HG03354 (cell line): ENCODE measurements around the gene CTNND1.

Experiments used
- ATAC-seq: cut with Tn5 transposase; IDR thresholded peaks from one replicate; pipeline ENCODE4 v1.9.1; 2021; ENCODE audit warnings: mild to moderate bottlenecking; ENCODE audit not compliant: unreplicated experiment, poor library complexity, severe bottlenecking

CTNND1 gene

GRCh38 chr11:57762235-57762861, 746 bp downstream of the CTNND1 start:
- ATAC-seq: no peak

GRCh38 chr11:57763568-57763967, 2.0 kb downstream of the CTNND1 start:
- ATAC-seq: no peak

- ATAC-seq: no peak
These were observed 2.4 kb downstream of the CTNND1 start for GRCh38 chr11:57764021-57764420.

GRCh38 chr11:57764566-57764965, 3.0 kb downstream of the CTNND1 start:
- ATAC-seq: no peak

GRCh38 chr11:57764972-57765371, 3.4 kb downstream of the CTNND1 start:
- ATAC-seq: no peak

- no peak for ATAC-seq
These were observed 9.2 kb downstream of the CTNND1 start for GRCh38 chr11:57770793-57771192.

- no peak for ATAC-seq
These were observed 9.8 kb downstream of the CTNND1 start for GRCh38 chr11:57771365-57771764.

GRCh38 chr11:57772562-57772961, 11.0 kb downstream of the CTNND1 start:
- no peak for ATAC-seq

- no peak for ATAC-seq
These were observed 11.5 kb downstream of the CTNND1 start for GRCh38 chr11:57773026-57773598.

- ATAC-seq: no peak
These were observed 13.9 kb downstream of the CTNND1 start for GRCh38 chr11:57775491-57775890.

GRCh38 chr11:57776031-57776521, 14.5 kb downstream of the CTNND1 start:
- no peak for ATAC-seq

GRCh38 chr11:57776577-57777210, 15.1 kb downstream of the CTNND1 start:
- no peak for ATAC-seq

- no peak for ATAC-seq
These were observed 16.3 kb downstream of the CTNND1 start for GRCh38 chr11:57777969-57778317.

- no peak for ATAC-seq
These were observed 16.9 kb downstream of the CTNND1 start for GRCh38 chr11:57778318-57779037.

- no peak for ATAC-seq
These were observed 17.7 kb downstream of the CTNND1 start for GRCh38 chr11:57779276-57779675.

- ATAC-seq: no peak
These were observed 19.9 kb downstream of the CTNND1 start for GRCh38 chr11:57781529-57781943.

GRCh38 chr11:57785072-57785471, 23.5 kb downstream of the CTNND1 start:
- ATAC-seq: peak; percentile 53

GRCh38 chr11:57786436-57786835, 24.8 kb downstream of the CTNND1 start:
- ATAC-seq: no peak

GRCh38 chr11:57787006-57787604, 25.5 kb downstream of the CTNND1 start:
- ATAC-seq: no peak
